Karpas-422 (cell line): ENCODE results near the gene KRT9. TPM values are rescaled to one million over a fixed set of nuclear protein-coding genes. Genes with fewer than 3 reads are reported as not detected.
"Not testable (repeated sequence)": the region's sequence is repeated elsewhere in the genome, so short reads cannot be mapped to it uniquely, and the experiment has no call there.

Experiments used
- DNase-seq: peaks from one replicate; pipeline ENCODE4 v3.0.0-alpha.2; 2015
- H2AFZ ChIP-seq: fragments of 200-600 bp; sonication (generic); 2 replicates; pipeline ENCODE4 v1.6.1; 2014; ENCODE audit warnings: antibody characterized with exemption, low read length, mixed read lengths
- H3K27ac ChIP-seq: fragments of 200-600 bp; sonication (generic); 2 replicates; pipeline ENCODE4 v1.5.1; 2014; ENCODE audit warnings: mild to moderate bottlenecking, low read length, moderate library complexity
- H3K27me3 ChIP-seq: fragments of 200-600 bp; sonication (generic); 2 replicates; pipeline ENCODE4 v1.6.1; 2014; ENCODE audit warnings: low read length, mixed read lengths
- H3K36me3 ChIP-seq: fragments of 200-600 bp; sonication (generic); 2 replicates; pipeline ENCODE4 v1.6.1; 2014; ENCODE audit warnings: low read length, mixed read lengths; ENCODE audit not compliant: insufficient read depth
- H3K4me1 ChIP-seq: fragments of 200-600 bp; sonication (generic); 2 replicates; pipeline ENCODE4 v1.6.1; 2014; ENCODE audit warnings: mild to moderate bottlenecking, low read length, mixed read lengths
- H3K4me2 ChIP-seq: fragments of 200-600 bp; sonication (generic); 2 replicates; pipeline ENCODE4 v1.6.1; 2014; ENCODE audit warnings: low read length, low read depth, mild to moderate bottlenecking; ENCODE audit not compliant: poor library complexity, severe bottlenecking
- H3K4me3 ChIP-seq: fragments of 200-600 bp; sonication (generic); 2 replicates; pipeline ENCODE4 v1.5.1; 2014; ENCODE audit warnings: mild to moderate bottlenecking, antibody characterized with exemption, low read length, mixed read lengths
- H3K79me2 ChIP-seq: fragments of 200-600 bp; sonication (generic); 2 replicates; pipeline ENCODE4 v1.6.1; 2014; ENCODE audit warnings: mild to moderate bottlenecking, low read length, mixed read lengths
- H3K9ac ChIP-seq: fragments of 200-600 bp; sonication (generic); 2 replicates; pipeline ENCODE4 v1.6.0; 2014; ENCODE audit warnings: low read length
- H3K9me2 ChIP-seq: fragments of 200-600 bp; sonication (generic), shearing (Covaris generic); replicated peaks from 2 replicates; pipeline ENCODE4 v1.6.0; 2014; ENCODE audit warnings: mild to moderate bottlenecking, low read length, moderate library complexity; ENCODE audit not compliant: insufficient read depth
- H3K9me3 ChIP-seq: fragments of 300-700, 200-600 bp; sonication (generic); 2 replicates; pipeline ENCODE4 v1.6.1; 2014; ENCODE audit warnings: low read length, mixed read lengths
- H4K20me1 ChIP-seq: fragments of 200-600 bp; sonication (generic); 2 replicates; pipeline ENCODE4 v1.6.1; 2014; ENCODE audit warnings: mild to moderate bottlenecking, antibody characterized with exemption, low read length, low read depth; ENCODE audit not compliant: insufficient read depth
- total RNA-seq: library from RNA; depleted of rRNA; stranded (reverse); fragments of >200 nt; shearing (Covaris generic); gene quantifications from 2 replicates; pipeline ENCODE4 v1.2.3, GENCODE V29; 2014; ENCODE audit warnings: low replicate concordance

Gene KRT9
- total RNA-seq, 1 experiment from 2014 or later = not detected

GRCh38 chr17:41617698-41618097, 45.8 kb upstream of the KRT9 start:
- no peak for DNase-seq
- no peaks in the 10 kb centered on the region for H3K79me2 ChIP-seq
- no peaks in the 10 kb centered on the region for H3K9me2 ChIP-seq

GRCh38 chr17:41617136-41617535, 45.3 kb upstream of the KRT9 start:
- Histone ChIP-seq H3K9me3 (no peaks in the 10 kb centered on the region), H4K20me1 (no peaks in the 10 kb centered on the region; the same call in 1 of the 2 replicates), H3K4me3 (no peak overlapping the region), H2AFZ (no peak overlapping the region), H3K27me3 (no peaks in the 10 kb centered on the region), H3K36me3 (no peaks in the 10 kb centered on the region), H3K27ac (no peak overlapping the region), H3K4me2 (no peak overlapping the region), H3K9me2 (no peaks in the 10 kb centered on the region), H3K79me2 (no peaks in the 10 kb centered on the region), H3K9ac (no peak overlapping the region), H3K4me1 (no peaks in the 10 kb centered on the region)
- DNase-seq = no peak

More at GRCh38 chr17:41617698-41618097, 45.8 kb upstream of the KRT9 start:
- no peaks in the 10 kb centered on the region for H3K36me3 ChIP-seq
- H3K27ac ChIP-seq = no peak overlapping the region
- H4K20me1 ChIP-seq = no peaks in the 10 kb centered on the region; the same call in 1 of the 2 replicates
- H3K4me3 ChIP-seq = no peak overlapping the region
- H3K4me1 ChIP-seq = no peaks in the 10 kb centered on the region
- H2AFZ ChIP-seq = no peak overlapping the region
- no peak overlapping the region for H3K9ac ChIP-seq
- H3K4me2 ChIP-seq = no peak overlapping the region
- no peaks in the 10 kb centered on the region for H3K27me3 ChIP-seq
- no peaks in the 10 kb centered on the region for H3K9me3 ChIP-seq

- not testable (repeated sequence) for H3K36me3 ChIP-seq, H3K9ac ChIP-seq, H3K4me3 ChIP-seq, H4K20me1 ChIP-seq, H3K9me2 ChIP-seq, H3K9me3 ChIP-seq, H3K27ac ChIP-seq, H2AFZ ChIP-seq, H3K27me3 ChIP-seq, H3K4me1 ChIP-seq, DNase-seq, H3K4me2 ChIP-seq, H3K79me2 ChIP-seq
Measured at GRCh38 chr17:41616486-41616885, 44.6 kb upstream of the KRT9 start.

GRCh38 chr17:41615454-41615853, 43.6 kb upstream of the KRT9 start:
- no peaks in the 10 kb centered on the region for H3K4me1 ChIP-seq
- H2AFZ ChIP-seq = no peak overlapping the region
- no peak overlapping the region for H3K27ac ChIP-seq
- no peaks in the 10 kb centered on the region for H3K79me2 ChIP-seq
- H4K20me1 ChIP-seq = no peaks in the 10 kb centered on the region; the same call in 1 of the 2 replicates
- H3K4me2 ChIP-seq = no peak overlapping the region
- DNase-seq = no peak
- H3K36me3 ChIP-seq = no peaks in the 10 kb centered on the region
- H3K9ac ChIP-seq = no peak overlapping the region
- no peaks in the 10 kb centered on the region for H3K9me2 ChIP-seq
- H3K4me3 ChIP-seq = no peak overlapping the region
- no peaks in the 10 kb centered on the region for H3K9me3 ChIP-seq
- no peaks in the 10 kb centered on the region for H3K27me3 ChIP-seq

- H3K9ac ChIP-seq, H2AFZ ChIP-seq, DNase-seq, H3K4me2 ChIP-seq, H3K27ac ChIP-seq, H3K9me3 ChIP-seq, H4K20me1 ChIP-seq, H3K4me3 ChIP-seq, H3K4me1 ChIP-seq, H3K27me3 ChIP-seq, H3K79me2 ChIP-seq, H3K36me3 ChIP-seq, H3K9me2 ChIP-seq: not testable (repeated sequence)
Measured at GRCh38 chr17:41614767-41615166, 42.9 kb upstream of the KRT9 start.

GRCh38 chr17:41614098-41614497, 42.2 kb upstream of the KRT9 start:
- Histone ChIP-seq H2AFZ (no peak overlapping the region), H3K36me3 (no peaks in the 10 kb centered on the region), H3K4me1 (no peaks in the 10 kb centered on the region), H4K20me1 (no peaks in the 10 kb centered on the region; the same call in 1 of the 2 replicates), H3K9ac (no peak overlapping the region), H3K9me3 (no peaks in the 10 kb centered on the region), H3K79me2 (no peaks in the 10 kb centered on the region), H3K27me3 (no peaks in the 10 kb centered on the region), H3K9me2 (no peaks in the 10 kb centered on the region), H3K4me3 (no peak overlapping the region), H3K27ac (no peak overlapping the region), H3K4me2 (no peak overlapping the region)
- DNase-seq = no peak

GRCh38 chr17:41613277-41614082, 41.6 kb upstream of the KRT9 start:
- H3K4me2 ChIP-seq = no peak overlapping the region
- no peak overlapping the region for H2AFZ ChIP-seq

GRCh38 chr17:41612376-41613160, 40.7 kb upstream of the KRT9 start, which contains the start of gene KRT16:
Gene KRT16 (minus strand): TSS chr17:41612767. CDS start chr17:41612688, 79 bp downstream.
- not testable (repeated sequence) for H3K4me3 ChIP-seq, H3K9me3 ChIP-seq, H4K20me1 ChIP-seq, H3K27me3 ChIP-seq, H2AFZ ChIP-seq, DNase-seq, H3K9ac ChIP-seq, H3K4me1 ChIP-seq, H3K27ac ChIP-seq, H3K36me3 ChIP-seq, H3K4me2 ChIP-seq, H3K79me2 ChIP-seq, H3K9me2 ChIP-seq

More at GRCh38 chr17:41613277-41614082, 41.6 kb upstream of the KRT9 start:
- H3K9me3 ChIP-seq = no peaks in the 10 kb centered on the region
- no peaks in the 10 kb centered on the region for H3K27me3 ChIP-seq
- H3K4me1 ChIP-seq = no peaks in the 10 kb centered on the region
- no peaks in the 10 kb centered on the region for H3K79me2 ChIP-seq
- H4K20me1 ChIP-seq = no peaks in the 10 kb centered on the region
- no peak overlapping the region for H3K27ac ChIP-seq
- no peak for DNase-seq
- H3K36me3 ChIP-seq = no peaks in the 10 kb centered on the region
- H3K4me3 ChIP-seq = no peak overlapping the region
- no peak overlapping the region for H3K9ac ChIP-seq
- no peaks in the 10 kb centered on the region for H3K9me2 ChIP-seq
